Measurements from ENCODE around the gene PAQR7. TPM values are rescaled to one million over a fixed set of nuclear protein-coding genes. Genes with fewer than 3 reads are reported as not detected.

Gene PAQR7
- polyA plus RNA-seq, 1 experiment = 10.7 TPM

GRCh38 chr1:25858494-25858893 lies 17.0 kb downstream of the PAQR7 start:
- no peak for TF ChIP-seq CTCF (IDR thresholded peaks at IDR 0.05; ENCODE audit: low read depth, low read length)
- ChIA-PET POLR2A (no interaction called here), CTCF (no interaction called here)
- Histone ChIP-seq H3K9me3 (ENCODE audit: control insufficient read depth, insufficient read depth, low read length) (no peaks in the 10 kb centered on the region; the same call in 1 of the 2 replicates), H3K27me3 (ENCODE audit: control insufficient read depth, insufficient read depth, low read length) (no peaks in the 10 kb centered on the region), H3K27ac (ENCODE audit: low read depth, low read length) (no peak overlapping the region), H3K4me3 (ENCODE audit: low read depth, low read length) (peak overlapping the region; percentile 82)
- DNase-seq (ENCODE audit: low read depth, low spot score) = no peak

GRCh38 chr1:25856856-25857255 lies 18.7 kb downstream of the PAQR7 start:
- DNase-seq (ENCODE audit: low read depth, low spot score) = no peak
- Histone ChIP-seq H3K27me3 (ENCODE audit: control insufficient read depth, insufficient read depth, low read length) (no peaks in the 10 kb centered on the region), H3K9me3 (ENCODE audit: control insufficient read depth, insufficient read depth, low read length) (no peaks in the 10 kb centered on the region; the same call in 1 of the 2 replicates), H3K27ac (ENCODE audit: low read depth, low read length) (no peak overlapping the region), H3K4me3 (ENCODE audit: low read depth, low read length) (no peak overlapping the region)
- no peak for TF ChIP-seq CTCF (IDR thresholded peaks at IDR 0.05; ENCODE audit: low read depth, low read length)
- POLR2A ChIA-PET = interaction anchor here (1.5 kb wide), 1 partner anchor 37 kb away, joined by 5 read pairs; the partner anchor contains the start of gene MTFR1L
- CTCF ChIA-PET = interaction anchor here (0.6 kb wide), 1 partner anchor 276 kb away, joined by 3 read pairs; no protein-coding TSS in a partner anchor

- ChIA-PET POLR2A (no interaction called here), CTCF (interaction anchor here (1.1 kb wide), 1 partner anchor 41 kb away, joined by 3 read pairs; no protein-coding TSS in a partner anchor)
- Histone ChIP-seq H3K4me3 (ENCODE audit: low read depth, low read length) (no peak overlapping the region), H3K27me3 (ENCODE audit: control insufficient read depth, insufficient read depth, low read length) (no peaks in the 10 kb centered on the region), H3K27ac (ENCODE audit: low read depth, low read length) (no peak overlapping the region), H3K9me3 (ENCODE audit: control insufficient read depth, insufficient read depth, low read length) (no peaks in the 10 kb centered on the region; the same call in 1 of the 2 replicates)
- no peak for DNase-seq (ENCODE audit: low read depth, low spot score)
- TF ChIP-seq CTCF (IDR thresholded peaks at IDR 0.05; ENCODE audit: low read depth, low read length) = no peak
These were observed 21.0 kb downstream of the PAQR7 start for GRCh38 chr1:25854554-25854953.

- Histone ChIP-seq H3K9me3 (ENCODE audit: control insufficient read depth, insufficient read depth, low read length) (no peaks in the 10 kb centered on the region), H3K27ac (ENCODE audit: low read depth, low read length) (no peak overlapping the region), H3K4me3 (ENCODE audit: low read depth, low read length) (no peak overlapping the region), H3K27me3 (ENCODE audit: control insufficient read depth, insufficient read depth, low read length) (no peaks in the 10 kb centered on the region)
- no peak for TF ChIP-seq CTCF (IDR thresholded peaks at IDR 0.05; ENCODE audit: low read depth, low read length)
- ChIA-PET POLR2A (no interaction called here), CTCF (no interaction called here)
- DNase-seq (ENCODE audit: low read depth, low spot score) = no peak
These were observed 27.0 kb downstream of the PAQR7 start for GRCh38 chr1:25848531-25848930.

- no peaks in the 10 kb centered on the region for H3K9me3 ChIP-seq (ENCODE audit: control insufficient read depth, insufficient read depth, low read length)
- no peak for TF ChIP-seq CTCF (IDR thresholded peaks at IDR 0.05; ENCODE audit: low read depth, low read length)
- ChIA-PET POLR2A (no interaction called here), CTCF (no interaction called here)
- H3K27me3 ChIP-seq (ENCODE audit: control insufficient read depth, insufficient read depth, low read length) = no peaks in the 10 kb centered on the region
- H3K27ac ChIP-seq (ENCODE audit: low read depth, low read length) = no peak overlapping the region
- DNase-seq (ENCODE audit: low read depth, low spot score) = no peak
- H3K4me3 ChIP-seq (ENCODE audit: low read depth, low read length) = no peak overlapping the region
These were observed 27.6 kb downstream of the PAQR7 start for GRCh38 chr1:25847929-25848328.

Data from AG04450 (cell line).